H9 (cell line): Measurements from ENCODE around the gene SFRP5. TPM values are rescaled to one million over a fixed set of nuclear protein-coding genes. Genes with fewer than 3 reads are reported as not detected.

Source experiments
- DNase-seq: peaks from one replicate; pipeline ENCODE4 v3.0.0-alpha.2; 2017
- H2AFZ ChIP-seq: one replicate; pipeline ENCODE4 v1.6.1; 2013; ENCODE audit warnings: mild to moderate bottlenecking, low read length, control low read depth, moderate library complexity
- H2AK5ac ChIP-seq: 2 replicates; pipeline ENCODE4 v1.6.1; 2013; ENCODE audit warnings: low read length, control low read depth, mixed read lengths; ENCODE audit not compliant: insufficient read length
- H2BK120ac ChIP-seq: one replicate; pipeline ENCODE4 v1.6.1; 2013; ENCODE audit warnings: low read depth, mild to moderate bottlenecking, low read length, control low read depth, inconsistent platforms; ENCODE audit not compliant: poor library complexity, severe bottlenecking
- H2BK12ac ChIP-seq: 2 replicates; pipeline ENCODE4 v1.6.1; 2013; ENCODE audit warnings: low read length, control low read depth, mixed read lengths, low read depth; ENCODE audit not compliant: insufficient read length
- H2BK15ac ChIP-seq: 2 replicates; pipeline ENCODE4 v1.6.1; 2013; ENCODE audit warnings: low read depth, low read length, control low read depth
- H2BK20ac ChIP-seq: one replicate; pipeline ENCODE4 v1.6.1; 2013; ENCODE audit warnings: low read depth, mild to moderate bottlenecking, low read length, control low read depth, inconsistent platforms; ENCODE audit not compliant: poor library complexity, severe bottlenecking
- H2BK5ac ChIP-seq: 2 replicates; pipeline ENCODE4 v1.6.1; 2013; ENCODE audit warnings: low read length, control low read depth, mixed read lengths; ENCODE audit not compliant: insufficient read length
- H3K14ac ChIP-seq: 2 replicates; pipeline ENCODE4 v1.6.1; 2013; ENCODE audit warnings: low read length, control low read depth; ENCODE audit not compliant: insufficient read depth
- H3K18ac ChIP-seq: 2 replicates; pipeline ENCODE4 v1.6.1; 2013; ENCODE audit warnings: low read depth, mild to moderate bottlenecking, mixed read lengths, low read length, control low read depth; ENCODE audit not compliant: insufficient read length
- H3K23ac ChIP-seq: 2 replicates; pipeline ENCODE4 v1.6.1; 2013; ENCODE audit warnings: low read length, control low read depth, mixed read lengths, low read depth; ENCODE audit not compliant: insufficient read length
- H3K23me2 ChIP-seq: 2 replicates; pipeline ENCODE4 v1.6.1; 2013; ENCODE audit warnings: low read depth, mild to moderate bottlenecking, mixed read lengths, low read length, control low read depth; ENCODE audit not compliant: insufficient read length, poor library complexity, severe bottlenecking
- H3K27ac ChIP-seq: 2 replicates; pipeline ENCODE4 v1.5.1; 2013; ENCODE audit warnings: low read length, control low read depth, mixed read lengths, low read depth; ENCODE audit not compliant: insufficient read length
- H3K27me3 ChIP-seq: 2 replicates; pipeline ENCODE4 v1.6.1; 2013; ENCODE audit warnings: low read length, control low read depth, inconsistent platforms; ENCODE audit not compliant: insufficient read depth
- H3K4ac ChIP-seq: 2 replicates; pipeline ENCODE4 v1.6.1; 2013; ENCODE audit warnings: low read depth, mild to moderate bottlenecking, control low read depth, inconsistent platforms, low read length, moderate library complexity
- H3K4me1 ChIP-seq: 2 replicates; pipeline ENCODE4 v1.6.1; 2013; ENCODE audit warnings: low read length, control low read depth, inconsistent platforms; ENCODE audit not compliant: insufficient read depth
- H3K4me2 ChIP-seq: 2 replicates; pipeline ENCODE4 v1.6.1; 2013; ENCODE audit warnings: low read length, control low read depth, mixed read lengths; ENCODE audit not compliant: insufficient read length, insufficient read depth
- H3K56ac ChIP-seq: 2 replicates; pipeline ENCODE4 v1.6.1; 2013; ENCODE audit warnings: low read depth, mild to moderate bottlenecking, mixed read lengths, low read length, control low read depth; ENCODE audit not compliant: insufficient read length
- H3K79me1 ChIP-seq: 2 replicates; pipeline ENCODE4 v1.6.1; 2013; ENCODE audit warnings: low read depth, mild to moderate bottlenecking, moderate library complexity, low read length, control low read depth, inconsistent platforms; ENCODE audit not compliant: insufficient read depth, poor library complexity, severe bottlenecking
- H3K79me2 ChIP-seq: 2 replicates; pipeline ENCODE4 v1.6.1; 2013; ENCODE audit warnings: low read length, control low read depth, inconsistent platforms; ENCODE audit not compliant: insufficient read depth
- H3K9ac ChIP-seq: 2 replicates; pipeline ENCODE4 v1.6.1; 2013; ENCODE audit warnings: low read length, control low read depth, mixed read lengths; ENCODE audit not compliant: insufficient read length; ENCODE audit errors: extremely low read depth
- H3K9me3 ChIP-seq: one replicate; pipeline ENCODE4 v1.6.1; 2013; ENCODE audit warnings: low read depth, low read length, inconsistent platforms; ENCODE audit not compliant: control insufficient read depth
- H3T11ph ChIP-seq: one replicate; pipeline ENCODE4 v1.6.1; 2013; ENCODE audit warnings: mild to moderate bottlenecking, low read length, control low read depth, inconsistent platforms
- H4K20me1 ChIP-seq: one replicate; pipeline ENCODE4 v1.6.1; 2013; ENCODE audit not compliant: control insufficient read depth, insufficient read length, insufficient read depth
- H4K5ac ChIP-seq: 2 replicates; pipeline ENCODE4 v1.6.1; 2013; ENCODE audit warnings: low read depth, mild to moderate bottlenecking, mixed read lengths, low read length, control low read depth; ENCODE audit not compliant: insufficient read length
- H4K8ac ChIP-seq: replicated peaks from 2 replicates; pipeline ENCODE4 v1.6.1; 2013; ENCODE audit warnings: low read length, control low read depth, mixed read lengths, low read depth; ENCODE audit not compliant: insufficient read length
- H4K91ac ChIP-seq: 2 replicates; pipeline ENCODE4 v1.6.1; 2013; ENCODE audit warnings: low read depth, mild to moderate bottlenecking, moderate library complexity, mixed read lengths, low read length, control low read depth; ENCODE audit not compliant: insufficient read length
- H3K27ac Mint-ChIP-seq, 3 experiments: 2 replicates in 2 of 3; 3 replicates in 1 of 3; pipeline ENCODE4 v1.8.0; 2020 to 2021; ENCODE audit warnings: mixed read lengths in 3 of 3, mild to moderate bottlenecking in 1 of 3, moderate library complexity in 1 of 3
- H3K27me3 Mint-ChIP-seq: 2 replicates; pipeline ENCODE4 v1.8.0; 2021; ENCODE audit warnings: low read depth, mild to moderate bottlenecking, moderate library complexity, mixed read lengths
- H3K36me3 Mint-ChIP-seq, 3 experiments: 2 replicates in 2 of 3; 3 replicates in 1 of 3; pipeline ENCODE4 v1.8.0; 2020 to 2021; ENCODE audit warnings: low read depth in 3 of 3, mixed read lengths in 3 of 3; ENCODE audit not compliant: insufficient read depth in 1 of 3
- H3K4me1 Mint-ChIP-seq, 2 experiments: 2 replicates each; pipeline ENCODE4 v1.8.0; 2020; ENCODE audit warnings: mixed read lengths in 2 of 2
- H3K4me3 Mint-ChIP-seq, 2 experiments: 2 replicates in 1 of 2; 3 replicates in 1 of 2; pipeline ENCODE4 v1.8.0; 2020 to 2021; ENCODE audit warnings: mild to moderate bottlenecking in 2 of 2, mixed read lengths in 2 of 2, moderate library complexity in 1 of 2
- H3K9me3 Mint-ChIP-seq, 2 experiments: 2 replicates in 1 of 2; 3 replicates in 1 of 2; pipeline ENCODE4 v1.8.0; 2020; ENCODE audit warnings: mild to moderate bottlenecking in 2 of 2, mixed read lengths in 2 of 2, moderate library complexity in 1 of 2
- WGBS: extraction: QIAGEN DNeasy Blood & Tissue Kit; methylation state at CpG from one replicate; pipeline ENCODE4 v1.1.7; 2013; ENCODE audit warnings: missing lambda C conversion rate, low lambda C conversion rate, mixed read lengths; ENCODE audit not compliant: insufficient read length; ENCODE audit errors: extremely low coverage; 5-methylcytosine and 5-hydroxymethylcytosine counted together
- total RNA-seq: library from RNA; stranded (reverse); gene quantifications from 2 replicates; pipeline ENCODE4 v1.2.1, GENCODE V29; 2021
- TF ChIP-seq, protein P1 (sequence below): fragments of 200-600 bp; sonication (generic); conservative IDR thresholded peaks from 3 replicates; pipeline ENCODE4 v1.8.0; 2021; ENCODE audit warnings: antibody characterized with exemption, mild to moderate bottlenecking

Gene SFRP5
- total RNA-seq, 1 experiment from 2014 or later: 1.7 TPM

GRCh38 chr10:97757471-97757870 lies 14.3 kb downstream of the SFRP5 start:
- TF ChIP-seq, protein P1, sequence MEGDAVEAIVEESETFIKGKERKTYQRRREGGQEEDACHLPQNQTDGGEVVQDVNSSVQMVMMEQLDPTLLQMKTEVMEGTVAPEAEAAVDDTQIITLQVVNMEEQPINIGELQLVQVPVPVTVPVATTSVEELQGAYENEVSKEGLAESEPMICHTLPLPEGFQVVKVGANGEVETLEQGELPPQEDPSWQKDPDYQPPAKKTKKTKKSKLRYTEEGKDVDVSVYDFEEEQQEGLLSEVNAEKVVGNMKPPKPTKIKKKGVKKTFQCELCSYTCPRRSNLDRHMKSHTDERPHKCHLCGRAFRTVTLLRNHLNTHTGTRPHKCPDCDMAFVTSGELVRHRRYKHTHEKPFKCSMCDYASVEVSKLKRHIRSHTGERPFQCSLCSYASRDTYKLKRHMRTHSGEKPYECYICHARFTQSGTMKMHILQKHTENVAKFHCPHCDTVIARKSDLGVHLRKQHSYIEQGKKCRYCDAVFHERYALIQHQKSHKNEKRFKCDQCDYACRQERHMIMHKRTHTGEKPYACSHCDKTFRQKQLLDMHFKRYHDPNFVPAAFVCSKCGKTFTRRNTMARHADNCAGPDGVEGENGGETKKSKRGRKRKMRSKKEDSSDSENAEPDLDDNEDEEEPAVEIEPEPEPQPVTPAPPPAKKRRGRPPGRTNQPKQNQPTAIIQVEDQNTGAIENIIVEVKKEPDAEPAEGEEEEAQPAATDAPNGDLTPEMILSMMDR: no peak
- Histone ChIP-seq H3K79me1 (no peaks in the 10 kb centered on the region), H3K4me1 (no peaks in the 10 kb centered on the region), H3K9ac (no peak overlapping the region), H3K56ac (no peak overlapping the region), H2AFZ (no peak overlapping the region), H4K8ac (no peak overlapping the region), H4K20me1 (no peaks in the 10 kb centered on the region), H2BK15ac (no peak overlapping the region), H3K4ac (no peak overlapping the region), H3K27ac (no peak overlapping the region), H4K5ac (no peak overlapping the region), H2BK5ac (no peak overlapping the region), H3K9me3 (no peaks in the 10 kb centered on the region), H2BK120ac (no peak overlapping the region), H4K91ac (no peak overlapping the region), H2AK5ac (no peak overlapping the region), H3K27me3 (no peaks in the 10 kb centered on the region), H3K23me2 (no peaks in the 10 kb centered on the region), H2BK12ac (no peak overlapping the region), H3K18ac (no peak overlapping the region), H2BK20ac (no peak overlapping the region), H3T11ph (no peak overlapping the region), H3K4me2 (no peak overlapping the region), H3K23ac (no peak overlapping the region), H3K14ac (no peak overlapping the region), H3K79me2 (no peaks in the 10 kb centered on the region)
- DNase-seq: no peak
- Mint-ChIP-seq H3K4me3 (no peak overlapping the region), H3K27ac (no peak overlapping the region), H3K36me3 (peaks cover 19 to 76% (median 51%) of the 10 kb centered on the region in 3 experiments), H3K4me1 (peaks cover 4 to 20% of the 10 kb centered on the region in 2 experiments), H3K27me3 (peaks cover 2% of the 10 kb centered on the region; the same call in 1 of the 2 replicates), H3K9me3 (no peaks in the 10 kb centered on the region)
- WGBS: no CpG with 5 or more reads among the region's 6 CpGs
